ENCODE results near the gene KLHL17. TPM values are rescaled to one million over a fixed set of nuclear protein-coding genes. Genes with fewer than 3 reads are reported as not detected.

Gene KLHL17
- total RNA-seq, 1 donor from 2014 or later: 19.6 TPM

GRCh38 chr1:996851-997712, 36.7 kb downstream of the KLHL17 start:
- Histone ChIP-seq H3K9me3 (peaks cover 6% of the 10 kb centered on the region), H3K27ac (no peak overlapping the region), H3K36me3 (no peaks in the 10 kb centered on the region), H3K4me3 (no peak overlapping the region), H3K4me1 (peaks cover 31% of the 10 kb centered on the region), H3K27me3 (no peaks in the 10 kb centered on the region)
- intact Hi-C loops (cut with DNase I): no loop called here
- peak in 1 of 2 donors; percentile 83 for DNase-seq (ENCODE audit: extremely low spot score in 2 of 2)
- TF ChIP-seq CTCF (IDR thresholded peaks at IDR 0.05) (no peak), POLR2AphosphoS5 (IDR thresholded peaks at IDR 0.05; ENCODE audit: insufficient read depth in 1 of 2, low read depth in 1 of 2) (no peak), POLR2A (IDR thresholded peaks at IDR 0.05) (no peak)

GRCh38 chr1:997713-997992, 37.3 kb downstream of the KLHL17 start:
- DNase-seq (ENCODE audit: extremely low spot score in 2 of 2): no peak
- Histone ChIP-seq H3K4me1 (peaks cover 34% of the 10 kb centered on the region), H3K9me3 (peaks cover under 1% of the 10 kb centered on the region), H3K4me3 (no peak overlapping the region), H3K36me3 (no peaks in the 10 kb centered on the region), H3K27ac (no peak overlapping the region), H3K27me3 (no peaks in the 10 kb centered on the region)
- TF ChIP-seq POLR2AphosphoS5 (IDR thresholded peaks at IDR 0.05; ENCODE audit: insufficient read depth in 1 of 2, low read depth in 1 of 2) (no peak), CTCF (IDR thresholded peaks at IDR 0.05) (no peak), POLR2A (IDR thresholded peaks at IDR 0.05) (no peak)
- intact Hi-C loops (cut with DNase I): no loop called here

GRCh38 chr1:997993-998744, 37.8 kb downstream of the KLHL17 start:
- TF ChIP-seq POLR2A (IDR thresholded peaks at IDR 0.05) (no peak), POLR2AphosphoS5 (IDR thresholded peaks at IDR 0.05; ENCODE audit: insufficient read depth in 1 of 2, low read depth in 1 of 2) (peak in 1 of 2 donors; percentile 12)
- H3K27me3 ChIP-seq: no peaks in the 10 kb centered on the region
- H3K36me3 ChIP-seq: no peaks in the 10 kb centered on the region
- peak overlapping the region; percentile 61 to 73 for H3K4me3 ChIP-seq
- H3K4me1 ChIP-seq: peaks cover 34% of the 10 kb centered on the region
- H3K27ac ChIP-seq: peak overlapping the region; percentile 99
- no peaks in the 10 kb centered on the region for H3K9me3 ChIP-seq
- peak in 1 of 2 donors; percentile 79 for DNase-seq (ENCODE audit: extremely low spot score in 2 of 2)
- intact Hi-C loops (cut with DNase I): no loop called here

GRCh38 chr1:998745-998994, 38.3 kb downstream of the KLHL17 start:
- intact Hi-C loops (cut with DNase I): no loop called here
- H3K36me3 ChIP-seq: no peaks in the 10 kb centered on the region
- peaks cover 34% of the 10 kb centered on the region for H3K4me1 ChIP-seq
- no peak for DNase-seq (ENCODE audit: extremely low spot score in 2 of 2)
- no peaks in the 10 kb centered on the region for H3K9me3 ChIP-seq
- TF ChIP-seq POLR2A (IDR thresholded peaks at IDR 0.05): no peak
- TF ChIP-seq CTCF (IDR thresholded peaks at IDR 0.05): no peak
- no peak for TF ChIP-seq POLR2AphosphoS5 (IDR thresholded peaks at IDR 0.05; ENCODE audit: insufficient read depth in 1 of 2, low read depth in 1 of 2)
- peak overlapping the region; percentile 61 to 73 for H3K4me3 ChIP-seq
- peak overlapping the region; percentile 99 for H3K27ac ChIP-seq
- H3K27me3 ChIP-seq: no peaks in the 10 kb centered on the region

- Histone ChIP-seq H3K4me1 (peaks cover 34% of the 10 kb centered on the region), H3K27me3 (no peaks in the 10 kb centered on the region), H3K27ac (peak overlapping the region; percentile 99), H3K9me3 (no peaks in the 10 kb centered on the region), H3K4me3 (peak overlapping the region; percentile 61 to 73), H3K36me3 (no peaks in the 10 kb centered on the region)
- no peak for DNase-seq (ENCODE audit: extremely low spot score in 2 of 2)
- TF ChIP-seq POLR2A (IDR thresholded peaks at IDR 0.05): no peak
- TF ChIP-seq POLR2AphosphoS5 (IDR thresholded peaks at IDR 0.05; ENCODE audit: insufficient read depth in 1 of 2, low read depth in 1 of 2): no peak
- no peak for TF ChIP-seq CTCF (IDR thresholded peaks at IDR 0.05)
- intact Hi-C loops (cut with DNase I): no loop called here
These were observed 38.8 kb downstream of the KLHL17 start for GRCh38 chr1:998995-999724.

Measured in vagina (tissue), 2 donors.